COLO829 (cell line): ENCODE results near the gene FNDC5.
"Not testable (repeated sequence)": the region's sequence is repeated elsewhere in the genome, so short reads cannot be mapped to it uniquely, and the experiment has no call there.

Experiments
- DNase-seq: peaks from one replicate; pipeline ENCODE4 v3.0.0; 2012; ENCODE audit warnings: low spot score

FNDC5 gene

DNA sequence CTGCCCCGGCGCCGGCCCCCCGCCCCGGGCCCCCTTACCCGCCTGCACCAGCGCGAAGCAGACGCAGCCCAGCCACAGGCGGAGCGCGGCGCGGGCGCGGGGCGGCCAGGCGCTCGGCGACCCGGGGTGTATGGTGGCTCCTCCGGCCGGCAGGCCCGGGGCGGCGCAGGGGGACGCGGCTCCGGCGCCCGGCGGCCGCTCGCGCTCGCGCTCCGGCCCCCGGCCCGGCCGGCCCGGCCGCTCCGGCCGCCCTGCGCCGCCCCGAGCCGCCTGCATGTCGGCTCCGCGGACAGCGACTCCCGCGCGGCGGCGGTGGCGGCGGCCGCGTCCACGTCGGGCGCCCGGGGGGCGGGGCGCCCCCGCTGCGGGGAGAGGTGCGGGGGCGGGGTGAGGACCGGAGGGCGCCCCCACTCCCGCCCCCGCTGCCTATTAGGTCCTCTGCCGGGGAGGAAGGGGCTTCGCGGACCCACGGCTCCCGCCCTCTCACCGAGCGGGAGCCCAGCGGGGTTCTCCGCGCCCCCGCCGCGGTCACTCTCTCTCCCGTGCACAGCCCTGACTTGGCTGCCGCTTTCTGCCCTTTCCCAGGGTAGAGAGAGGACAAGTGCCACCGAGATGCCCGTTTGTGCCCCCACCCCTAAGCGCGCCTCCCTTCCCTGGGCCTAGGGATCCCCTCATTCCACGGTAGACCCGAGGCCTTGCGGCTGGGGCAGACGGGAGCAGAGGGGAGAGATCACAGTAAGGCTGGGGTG lies at the start of gene FNDC5:
FNDC5 (minus strand) TSS at position 298 of the 749 bp plus-strand sequence.
- no peak for DNase-seq

DNA sequence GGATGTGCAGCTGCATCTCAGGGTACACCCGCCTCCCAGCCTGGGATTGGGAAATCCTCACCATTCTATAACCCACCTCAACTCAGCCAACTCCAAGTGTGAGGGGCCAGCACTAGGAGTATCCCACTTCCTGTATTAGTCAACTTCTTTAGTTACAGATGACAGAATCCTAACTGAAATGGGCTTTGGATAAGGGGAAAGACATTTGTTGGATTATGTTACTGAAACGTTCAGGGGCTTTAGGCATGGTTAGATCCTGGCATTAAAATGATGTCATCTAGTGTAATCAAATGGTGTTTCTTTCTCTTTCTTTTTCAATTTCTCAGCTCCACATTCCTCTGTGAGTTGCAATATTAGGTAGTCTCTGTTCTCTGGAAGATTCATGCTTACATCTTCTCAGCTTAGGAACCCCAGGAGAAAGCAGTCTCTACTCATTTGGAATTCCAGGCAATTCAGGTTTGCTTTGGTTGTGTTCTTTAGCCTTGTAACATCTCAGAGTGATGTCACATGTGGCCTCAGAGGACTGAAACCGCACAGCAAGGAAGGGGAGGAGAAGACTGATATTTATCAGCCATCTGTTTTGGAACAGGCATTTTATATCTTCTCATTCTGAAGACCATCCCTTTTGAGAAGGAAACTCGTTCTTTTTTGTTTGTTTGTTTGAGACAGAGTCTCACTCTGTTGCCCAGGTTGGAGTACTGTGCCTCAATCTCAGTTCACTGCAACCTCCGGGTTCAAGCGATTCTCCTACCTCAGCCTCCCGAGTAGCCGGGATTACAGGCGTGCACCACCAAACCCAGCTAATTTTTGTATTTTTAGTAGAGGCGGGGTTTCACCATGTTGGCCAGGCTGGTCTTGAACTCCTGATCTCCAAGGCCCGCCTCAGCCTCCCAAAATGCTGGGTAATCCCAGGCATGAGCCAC lies 49.4 kb upstream of the FNDC5 start:
- no peak for DNase-seq

DNA sequence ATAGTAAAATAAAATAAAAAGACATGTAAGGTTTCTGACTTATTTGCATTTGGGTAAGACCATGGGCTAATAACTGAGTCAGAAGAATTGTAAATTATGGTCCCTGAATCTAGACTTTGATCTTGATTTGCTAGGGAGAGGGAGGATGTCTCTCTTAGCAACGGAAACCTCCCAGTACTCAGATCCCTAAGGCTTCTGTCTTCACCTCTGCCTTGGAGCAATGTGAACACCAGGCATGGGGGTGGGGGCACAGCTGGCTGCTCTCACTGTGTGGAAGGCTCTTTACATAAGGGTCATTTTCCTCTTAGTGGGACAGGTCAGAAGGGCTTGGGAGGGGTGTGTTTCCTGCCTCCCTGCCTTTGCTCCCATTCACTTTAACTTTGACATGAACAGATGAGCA lies 47.5 kb upstream of the FNDC5 start:
- no peak for DNase-seq

DNA sequence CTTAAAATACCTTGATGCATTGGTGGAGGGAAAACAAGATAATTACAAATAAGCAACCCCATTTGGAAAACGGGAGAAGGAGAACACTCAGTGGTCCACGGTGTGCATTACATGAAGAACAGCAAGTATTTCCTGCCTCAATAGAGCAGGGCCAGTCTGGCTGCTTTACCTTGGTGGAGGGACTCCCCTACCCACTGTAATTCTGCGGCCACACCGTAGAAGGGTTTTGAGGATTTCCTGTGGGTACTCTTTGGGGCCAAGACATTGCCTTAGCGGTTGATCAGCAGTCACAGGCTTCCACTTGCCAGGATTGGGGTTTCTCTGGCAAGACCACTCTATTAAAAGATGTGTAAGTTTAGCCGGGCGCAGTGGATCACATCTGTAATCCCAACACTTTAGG lies 46.8 kb upstream of the FNDC5 start:
- DNase-seq = no peak

DNA sequence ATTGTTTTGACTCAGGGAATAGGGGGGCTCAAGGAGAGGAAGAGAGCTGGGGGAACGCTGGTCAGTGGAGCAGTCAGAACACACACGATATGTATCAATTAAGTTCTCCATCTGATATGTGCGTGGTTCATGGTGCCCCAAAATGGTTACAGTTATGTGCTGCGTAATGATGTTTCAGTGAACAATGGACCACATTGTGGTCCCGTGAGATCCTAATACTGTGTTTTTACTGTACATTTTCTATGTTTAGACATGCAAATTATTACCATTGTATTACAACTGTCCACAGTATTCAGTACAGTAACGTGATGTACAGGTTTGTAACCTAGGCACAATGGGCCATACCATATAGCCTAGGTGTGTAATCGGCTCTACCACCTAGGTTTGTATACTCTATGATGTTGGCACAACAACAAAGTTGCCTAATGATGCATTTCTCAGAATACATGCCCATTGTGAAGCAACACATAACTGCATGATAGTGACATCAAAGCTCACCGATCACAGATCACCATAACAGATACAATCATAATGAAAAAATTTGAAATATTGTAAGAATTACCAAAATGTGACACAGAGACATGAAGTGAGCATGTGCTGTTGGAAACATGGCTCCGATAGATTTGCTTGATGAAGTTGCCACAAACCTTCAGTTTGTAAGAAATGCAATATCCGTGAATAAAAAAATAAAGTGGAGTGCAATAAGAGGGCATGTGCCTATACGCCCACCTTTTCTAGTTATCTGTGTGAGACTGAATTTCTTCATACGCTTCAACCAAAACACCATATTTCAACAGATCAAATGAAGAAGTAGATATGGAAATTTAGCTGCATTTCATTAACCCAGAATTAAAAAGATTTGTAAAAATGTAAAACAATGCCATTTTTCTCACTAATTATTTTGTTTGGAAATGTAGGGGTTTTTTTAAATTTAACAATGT lies 45.3 kb upstream of the FNDC5 start:
- no peak for DNase-seq

DNA sequence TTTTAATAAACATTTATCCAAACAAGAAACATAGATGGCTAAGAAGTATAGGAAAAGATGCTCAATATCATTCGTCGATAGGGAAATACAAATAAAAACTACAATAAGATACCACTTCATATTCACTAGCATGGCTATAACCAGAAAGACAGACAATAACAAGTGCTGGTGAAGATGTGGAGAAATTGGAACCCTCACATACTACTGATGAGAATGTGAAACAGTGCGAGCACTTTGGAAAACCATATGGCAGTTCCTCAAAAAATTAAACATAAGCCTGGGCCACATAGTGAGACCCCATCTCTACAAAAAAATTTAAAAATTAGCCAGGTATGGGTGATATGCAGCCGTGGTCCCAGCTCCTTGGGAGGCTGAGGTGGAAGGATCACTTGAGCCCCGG lies 39.6 kb upstream of the FNDC5 start:
- no peak for DNase-seq

DNA sequence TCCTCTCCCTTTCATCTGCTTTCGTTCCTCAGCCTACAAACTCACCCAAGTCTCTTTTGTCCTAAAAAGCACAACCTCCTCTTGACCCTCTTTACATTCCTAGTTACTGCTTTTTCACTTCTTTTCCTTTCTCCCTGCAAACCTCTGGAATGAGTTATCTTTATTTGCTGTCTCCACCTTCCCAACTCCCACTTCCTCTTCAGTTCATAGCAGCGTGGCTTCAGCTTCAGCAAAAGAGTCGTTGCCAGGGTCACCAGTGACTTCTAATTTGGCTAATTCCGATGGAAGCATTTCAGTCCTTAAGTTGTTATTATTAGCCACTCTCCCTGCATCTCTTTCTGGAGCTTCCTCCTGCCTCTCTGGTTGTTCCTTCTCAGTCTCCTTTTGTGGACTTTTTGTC lies 36.7 kb upstream of the FNDC5 start:
- DNase-seq = no peak

DNA sequence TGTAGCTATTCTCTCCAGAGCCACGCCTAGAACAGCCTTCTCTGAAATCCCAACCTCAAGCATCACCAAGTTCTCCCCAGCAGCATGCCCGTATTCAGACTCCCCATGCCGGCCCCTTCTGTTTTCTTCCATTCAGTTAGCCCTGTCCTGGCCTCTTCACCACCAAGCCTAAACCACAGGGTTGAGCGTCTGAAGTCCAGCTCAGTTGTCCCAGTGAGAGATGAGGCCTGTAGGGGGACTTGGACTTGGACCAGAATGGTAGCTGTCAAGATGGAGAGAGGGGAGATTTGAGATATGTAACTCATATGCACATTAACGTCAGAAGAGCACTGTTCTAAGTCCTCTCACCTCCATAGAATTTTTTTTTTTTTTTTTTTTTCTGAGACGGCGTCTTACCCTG lies 35.9 kb upstream of the FNDC5 start:
- no peak for DNase-seq

DNA sequence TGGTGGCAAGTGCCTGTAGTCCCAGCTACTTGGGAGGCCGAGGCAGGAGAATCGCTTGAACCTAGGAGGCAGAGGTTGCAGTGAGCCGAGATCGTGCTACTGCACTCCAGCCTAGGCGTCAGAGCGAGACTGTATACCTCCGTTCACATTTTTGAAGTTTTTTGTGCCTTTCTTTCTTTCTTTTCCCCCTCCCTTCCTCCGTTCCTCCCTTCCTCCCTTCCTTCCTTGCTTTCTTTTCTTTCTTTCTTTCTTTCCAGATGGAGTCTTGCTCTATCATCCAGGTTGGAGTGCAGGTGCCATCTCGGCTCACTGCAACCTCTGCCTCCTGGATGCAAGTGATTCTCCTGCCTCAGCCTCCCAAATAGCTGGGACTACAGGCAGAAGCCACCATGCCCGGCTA lies 34.9 kb upstream of the FNDC5 start:
- not testable (repeated sequence) for DNase-seq

DNA sequence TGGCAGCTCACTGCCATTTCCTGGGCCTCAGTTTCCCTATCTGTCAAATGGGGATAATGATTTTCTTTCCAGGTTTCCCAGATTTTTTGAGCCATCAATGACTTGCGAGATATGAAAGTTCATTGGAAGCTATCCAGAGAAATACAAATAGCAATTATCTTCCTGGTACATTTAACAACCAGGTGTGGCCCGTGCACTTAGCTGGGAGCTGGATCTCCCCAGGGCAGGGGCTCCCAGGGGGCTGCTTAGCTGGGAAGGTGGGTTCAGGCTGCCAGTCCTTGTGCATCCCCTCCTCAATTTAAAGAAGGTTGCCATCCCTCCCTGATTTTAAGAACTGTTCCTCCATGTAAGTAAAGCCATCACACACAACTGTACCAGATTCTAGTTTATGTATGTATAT lies 34.1 kb upstream of the FNDC5 start:
- DNase-seq = no peak

DNA sequence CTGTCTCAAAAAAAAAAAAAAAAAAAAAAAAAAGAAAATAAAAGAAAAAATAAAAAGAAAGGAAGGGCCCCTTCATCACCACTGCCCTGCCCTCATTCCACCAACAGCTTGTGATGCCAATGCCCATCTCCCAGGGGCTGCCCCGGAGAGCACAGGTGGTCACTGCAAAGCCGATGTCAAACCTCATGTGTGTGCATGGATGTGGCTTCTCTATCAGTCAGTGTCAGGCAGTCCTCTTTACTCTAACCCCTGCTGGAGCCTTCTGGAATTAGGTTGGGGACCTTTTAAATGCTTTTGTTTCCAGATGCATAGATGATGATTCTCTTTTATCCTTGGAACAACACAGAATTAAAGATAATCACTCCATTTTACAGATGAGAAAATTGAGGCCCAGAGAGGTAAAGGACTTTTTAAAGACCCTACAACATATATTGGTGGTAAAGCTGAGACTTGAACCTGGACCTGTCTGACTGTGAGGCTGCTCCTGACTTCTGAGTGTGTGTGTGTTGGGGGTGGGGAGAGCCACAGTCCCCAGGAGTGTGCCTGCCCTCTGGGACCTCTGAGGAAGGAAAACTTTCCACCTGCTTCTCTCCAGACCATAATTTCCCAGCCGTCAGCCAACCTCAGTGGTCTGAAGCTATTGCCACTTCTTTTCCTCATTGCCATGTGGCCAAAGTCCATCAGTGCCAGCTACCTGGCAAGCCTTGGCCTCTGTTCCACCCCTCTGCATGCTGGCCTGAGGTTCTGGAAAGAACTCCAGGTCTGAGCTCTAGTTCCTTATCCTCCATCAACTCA lies 33.5 kb upstream of the FNDC5 start:
- DNase-seq = no peak

DNA sequence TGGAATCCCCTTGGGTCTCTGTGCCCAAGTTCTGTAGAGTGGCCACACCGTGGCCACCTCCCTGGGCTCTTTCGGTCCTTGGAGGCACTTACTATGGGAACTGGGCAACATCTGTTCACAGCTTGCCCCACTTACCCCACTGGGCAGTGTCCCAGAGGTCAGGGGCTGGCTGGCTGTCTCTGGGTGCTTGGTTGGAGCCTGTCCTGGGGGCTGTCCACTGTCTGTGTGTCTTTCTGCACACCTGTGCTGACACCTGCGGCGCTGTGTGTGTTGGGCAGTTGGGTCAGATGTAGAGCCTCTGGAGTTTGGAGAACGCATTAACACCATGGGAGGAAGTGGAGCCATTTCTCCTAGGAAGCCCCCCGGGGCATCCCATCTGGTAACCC lies 31.8 kb upstream of the FNDC5 start:
- DNase-seq = no peak

DNA sequence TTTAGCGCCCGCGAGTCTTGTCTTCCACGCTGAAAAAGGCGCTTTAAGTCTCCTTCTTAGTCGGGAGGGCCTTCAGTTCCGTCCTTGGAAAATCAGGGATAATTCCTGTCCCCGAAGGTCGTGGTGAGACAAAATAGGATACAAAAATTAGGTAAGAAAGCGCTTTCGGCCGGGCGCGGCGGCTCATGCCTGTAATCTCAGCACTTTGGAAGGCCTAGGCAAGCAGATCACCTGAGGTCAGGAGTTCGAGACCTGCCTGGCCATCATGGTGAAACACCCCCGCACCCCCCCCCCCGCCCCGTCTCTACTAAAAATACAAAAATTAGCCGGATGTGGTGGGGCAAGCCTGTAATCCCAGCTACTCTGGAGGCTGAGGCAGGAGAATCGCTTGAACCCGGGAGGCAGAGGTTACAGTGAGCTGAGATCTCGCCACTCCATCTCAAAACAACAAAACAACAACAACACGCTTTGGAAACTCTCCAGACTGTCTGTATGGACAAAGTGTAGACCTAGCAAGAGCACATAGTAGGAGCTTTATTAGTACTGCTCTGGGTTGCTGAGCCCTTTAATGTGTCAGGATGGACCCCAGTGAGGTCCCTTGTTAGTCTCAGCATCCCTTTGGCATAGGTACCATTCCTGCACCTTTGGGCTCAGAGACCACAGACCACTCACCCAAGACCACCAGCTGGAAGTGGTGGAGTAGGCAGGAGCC lies 31.3 kb upstream of the FNDC5 start:
- no peak for DNase-seq

DNA sequence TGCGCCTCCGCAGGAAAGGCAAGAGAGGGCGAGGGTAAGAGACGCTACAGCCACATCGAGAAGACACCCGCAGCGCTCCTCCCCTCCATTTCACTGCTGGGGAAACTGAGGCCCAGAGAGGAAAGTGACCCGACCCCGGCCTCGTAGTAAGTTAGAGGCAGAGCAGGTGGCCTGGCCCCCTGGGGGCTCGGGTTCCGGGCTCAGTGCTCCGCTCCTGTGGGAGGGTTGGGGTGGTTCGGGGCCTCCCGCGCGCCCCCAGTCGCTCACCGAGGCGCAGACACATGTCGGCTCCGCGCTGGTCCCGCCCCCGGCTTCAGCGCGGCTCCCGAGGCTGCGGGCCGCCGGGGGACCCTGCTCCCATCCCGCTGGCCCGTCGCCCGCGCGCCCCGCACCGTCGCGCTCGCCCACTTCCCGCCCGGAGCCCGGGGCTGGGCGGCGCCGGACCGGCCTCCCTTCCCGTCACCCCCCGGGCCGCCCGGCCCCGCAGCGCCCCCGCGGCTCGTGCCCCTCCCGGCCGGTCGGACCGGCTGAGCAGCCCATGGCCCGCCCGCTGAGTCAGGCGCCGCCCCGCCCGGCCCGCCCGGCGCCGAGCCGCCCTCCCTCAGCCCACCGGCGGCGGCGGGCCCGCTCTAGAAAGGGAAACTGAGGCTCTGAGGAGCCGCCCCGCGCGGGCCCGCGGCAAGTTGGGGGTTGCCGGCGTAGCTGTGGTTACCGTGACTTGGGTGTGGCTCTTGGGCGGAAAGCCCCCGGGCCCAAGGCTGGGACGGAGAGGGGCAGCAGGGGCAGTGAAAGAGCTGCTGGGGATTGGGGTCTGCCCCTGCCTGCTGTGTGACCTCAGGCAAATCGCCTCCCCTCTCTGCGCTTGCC lies 30.5 kb upstream of the FNDC5 start, which contains the start of gene TMEM54:
TMEM54 (minus strand) TSS at position 434 of the 867 bp plus-strand sequence; CDS start at position 283, 151 bp downstream.
- DNase-seq = no peak

DNA sequence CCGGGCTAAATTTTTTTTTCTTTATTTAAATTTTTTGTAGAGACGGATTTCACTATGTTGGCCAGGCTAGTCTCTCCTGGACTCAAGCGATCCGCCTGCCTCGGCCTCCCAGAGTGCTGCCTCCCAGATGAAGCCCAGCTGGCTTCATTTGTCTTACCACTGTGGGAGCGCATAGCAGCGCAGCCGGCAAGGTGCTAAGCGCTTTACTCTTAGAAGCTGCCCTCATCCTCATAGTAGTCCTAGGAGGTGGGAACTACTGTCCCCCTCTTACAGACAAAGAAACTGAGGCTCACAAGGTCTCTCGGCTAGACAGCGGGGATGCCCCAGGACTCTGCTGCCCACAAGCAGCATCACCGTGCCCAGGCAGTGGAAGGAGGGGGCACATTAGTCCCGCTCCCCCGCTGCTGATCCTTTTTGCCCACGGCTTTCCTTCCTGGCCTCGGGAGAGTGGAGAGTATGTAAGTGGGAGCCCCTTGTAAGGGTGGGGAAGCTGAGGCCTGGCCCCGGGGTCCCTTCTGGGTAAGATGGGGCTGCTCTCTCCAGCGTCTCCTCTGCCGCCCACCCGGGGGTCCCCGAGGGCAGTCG lies 29.8 kb upstream of the FNDC5 start:
- DNase-seq = no peak

DNA sequence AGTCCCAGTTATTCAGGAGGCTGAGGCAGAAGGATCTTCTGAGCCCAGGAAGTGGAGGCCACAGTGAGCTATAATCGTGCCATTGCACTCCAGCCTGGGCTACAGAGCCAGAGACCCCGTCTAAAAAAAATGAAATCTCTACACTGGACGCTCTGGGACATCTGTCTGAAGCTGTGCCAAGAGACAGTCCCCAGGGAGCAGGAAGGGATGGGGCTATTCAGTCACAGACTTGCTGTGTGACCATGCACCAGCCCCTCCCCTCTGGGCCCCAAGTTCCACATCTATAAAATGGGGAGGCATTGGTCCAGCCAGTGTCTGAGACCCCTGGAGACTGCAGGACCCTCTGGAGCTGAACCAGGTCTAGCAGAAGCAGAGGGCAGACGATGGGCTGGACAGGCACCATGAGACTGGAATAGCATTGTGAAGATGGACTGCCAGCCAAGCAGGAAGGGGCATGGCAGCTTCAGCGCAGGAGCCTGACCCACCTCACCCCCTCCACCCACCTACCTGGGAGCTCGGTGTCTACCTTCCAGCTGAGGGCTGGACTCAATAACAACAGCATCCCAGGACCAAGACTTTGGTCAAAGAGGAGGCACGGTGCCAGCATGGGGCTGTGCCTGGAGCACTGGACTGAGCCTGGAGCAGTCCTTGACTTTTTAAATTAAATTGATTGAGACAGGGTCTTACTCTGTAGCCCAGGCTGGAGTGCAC lies 29.0 kb upstream of the FNDC5 start:
- DNase-seq = no peak

DNA sequence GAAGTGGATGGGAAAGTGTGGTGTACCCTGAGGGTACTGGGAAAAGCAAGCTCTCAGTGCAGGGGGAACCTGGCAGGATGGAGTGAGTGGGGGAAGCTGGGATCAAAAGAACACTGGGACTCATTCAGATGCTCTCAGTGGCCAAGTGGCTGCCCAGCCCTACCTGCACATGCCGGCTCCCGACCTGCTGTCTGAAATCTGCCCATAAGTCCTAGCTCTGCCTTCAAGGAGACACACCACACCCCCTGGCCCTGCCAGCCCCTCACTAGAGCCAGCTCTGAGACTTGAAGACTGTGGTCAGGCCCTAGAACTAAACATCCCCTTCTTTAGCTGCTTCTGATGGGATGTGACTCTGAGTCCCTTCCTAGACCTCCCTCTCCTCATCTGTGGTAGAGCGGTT lies 28.2 kb upstream of the FNDC5 start:
- DNase-seq = no peak

DNA sequence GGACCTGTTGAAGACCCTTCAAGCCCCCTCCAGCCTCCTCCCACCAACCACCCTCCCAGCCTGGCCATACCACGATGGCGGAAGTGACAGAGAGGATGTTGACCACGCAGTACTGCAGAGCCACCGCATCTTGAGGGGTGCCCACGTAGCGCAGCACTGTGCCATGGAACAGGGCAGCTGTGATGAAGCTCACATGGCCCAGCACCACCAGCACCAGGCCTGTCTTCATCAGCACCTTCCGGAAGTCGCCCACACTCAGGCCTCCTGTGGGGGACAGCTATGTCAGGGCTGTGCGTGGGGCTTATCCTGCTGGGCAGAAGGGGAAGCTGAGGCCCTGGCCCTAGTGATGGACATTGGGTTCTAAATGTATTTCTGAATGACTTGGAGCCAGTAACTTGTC lies 27.3 kb upstream of the FNDC5 start:
- DNase-seq = no peak
